ENCODE measurements around the gene PRKAR2B. TPM values are rescaled to one million over a fixed set of nuclear protein-coding genes. Genes with fewer than 3 reads are reported as not detected.

PRKAR2B gene
- total RNA-seq, 1 donor from 2014 or later: 20.3 TPM

GRCh38 chr7:107109955-107110354 lies 65.5 kb downstream of the PRKAR2B start:
- TF ChIP-seq CTCF (IDR thresholded peaks at IDR 0.05; ENCODE audit: unreplicated experiment): no peak
- DNase-seq (ENCODE audit: low spot score, unreplicated experiment): no peak
- H3K4me1 Mint-ChIP-seq (ENCODE audit: low read depth): no peaks in the 10 kb centered on the region
- no peaks in the 10 kb centered on the region for H3K27me3 Mint-ChIP-seq
- no peak overlapping the region for H3K4me3 Mint-ChIP-seq (ENCODE audit: low read depth)
- H3K36me3 Mint-ChIP-seq (ENCODE audit: insufficient read depth): peaks cover 4% of the 10 kb centered on the region
- H3K27ac Mint-ChIP-seq: no peak overlapping the region
- no peaks in the 10 kb centered on the region for H3K9me3 Mint-ChIP-seq (ENCODE audit: low read depth)

- Mint-ChIP-seq H3K4me1 (ENCODE audit: low read depth) (no peaks in the 10 kb centered on the region), H3K4me3 (ENCODE audit: low read depth) (no peak overlapping the region), H3K27ac (no peak overlapping the region), H3K27me3 (no peaks in the 10 kb centered on the region), H3K36me3 (ENCODE audit: insufficient read depth) (peaks cover 2% of the 10 kb centered on the region), H3K9me3 (ENCODE audit: low read depth) (no peaks in the 10 kb centered on the region)
- no peak for TF ChIP-seq CTCF (IDR thresholded peaks at IDR 0.05; ENCODE audit: unreplicated experiment)
- no peak for DNase-seq (ENCODE audit: low spot score, unreplicated experiment)
Observed at GRCh38 chr7:107111196-107111595, 66.7 kb downstream of the PRKAR2B start.

- Mint-ChIP-seq H3K4me1 (ENCODE audit: low read depth) (peaks cover 4% of the 10 kb centered on the region), H3K27ac (no peak overlapping the region)
Observed at GRCh38 chr7:107113866-107114265, 69.4 kb downstream of the PRKAR2B start.

GRCh38 chr7:107115114-107115513 lies 70.6 kb downstream of the PRKAR2B start:
- H3K27ac Mint-ChIP-seq: no peak overlapping the region
- no peak for DNase-seq (ENCODE audit: low spot score, unreplicated experiment)
- no peaks in the 10 kb centered on the region for H3K36me3 Mint-ChIP-seq (ENCODE audit: insufficient read depth)
- H3K9me3 Mint-ChIP-seq (ENCODE audit: low read depth): no peaks in the 10 kb centered on the region
- no peak for TF ChIP-seq CTCF (IDR thresholded peaks at IDR 0.05; ENCODE audit: unreplicated experiment)
- H3K4me1 Mint-ChIP-seq (ENCODE audit: low read depth): peaks cover 4% of the 10 kb centered on the region
- H3K4me3 Mint-ChIP-seq (ENCODE audit: low read depth): no peak overlapping the region
- H3K27me3 Mint-ChIP-seq: no peaks in the 10 kb centered on the region

More at GRCh38 chr7:107113866-107114265, 69.4 kb downstream of the PRKAR2B start:
- H3K9me3 Mint-ChIP-seq (ENCODE audit: low read depth): no peaks in the 10 kb centered on the region
- no peaks in the 10 kb centered on the region for H3K27me3 Mint-ChIP-seq
- no peak for TF ChIP-seq CTCF (IDR thresholded peaks at IDR 0.05; ENCODE audit: unreplicated experiment)
- no peak for DNase-seq (ENCODE audit: low spot score, unreplicated experiment)
- no peaks in the 10 kb centered on the region for H3K36me3 Mint-ChIP-seq (ENCODE audit: insufficient read depth)
- no peak overlapping the region for H3K4me3 Mint-ChIP-seq (ENCODE audit: low read depth)

- Mint-ChIP-seq H3K4me1 (ENCODE audit: low read depth) (peaks cover 4% of the 10 kb centered on the region), H3K36me3 (ENCODE audit: insufficient read depth) (no peaks in the 10 kb centered on the region), H3K4me3 (ENCODE audit: low read depth) (no peak overlapping the region), H3K27me3 (no peaks in the 10 kb centered on the region), H3K9me3 (ENCODE audit: low read depth) (no peaks in the 10 kb centered on the region), H3K27ac (no peak overlapping the region)
- TF ChIP-seq CTCF (IDR thresholded peaks at IDR 0.05; ENCODE audit: unreplicated experiment): no peak
- DNase-seq (ENCODE audit: low spot score, unreplicated experiment): no peak
Observed at GRCh38 chr7:107115762-107116540, 71.4 kb downstream of the PRKAR2B start.
